Mesothelial cell of epicardium (in vitro differentiated cells): ENCODE measurements around the gene FBXO15. TPM values are rescaled to one million over a fixed set of nuclear protein-coding genes. Genes with fewer than 3 reads are reported as not detected.

Experiments used
- DNase-seq, 2 experiments: peaks; one replicate each; pipeline ENCODE4 v3.0.0; 2021; ENCODE audit warnings: low spot score in 2 of 2; ENCODE audit not compliant: unreplicated experiment in 2 of 2
- H3K27ac Mint-ChIP-seq: 2 replicates; pipeline ENCODE4 v1.8.0; 2021; ENCODE audit warnings: mixed read lengths
- H3K27me3 Mint-ChIP-seq: 2 replicates; pipeline ENCODE4 v1.8.0; 2021; ENCODE audit warnings: low read depth, mixed read lengths
- H3K36me3 Mint-ChIP-seq: 2 replicates; pipeline ENCODE4 v1.8.0; 2021; ENCODE audit warnings: mixed read lengths
- H3K4me1 Mint-ChIP-seq: 2 replicates; pipeline ENCODE4 v1.8.0; 2021; ENCODE audit warnings: mixed read lengths
- H3K4me3 Mint-ChIP-seq: 2 replicates; pipeline ENCODE4 v1.8.0; 2021; ENCODE audit warnings: mild to moderate bottlenecking, moderate library complexity, mixed read lengths
- H3K9me3 Mint-ChIP-seq: 2 replicates; pipeline ENCODE4 v1.8.0; 2021; ENCODE audit warnings: mixed read lengths
- CTCF ChIP-seq: fragments of 200-600 bp; sonication (generic); IDR thresholded peaks from one replicate; pipeline ENCODE4 v1.5.0; 2021; ENCODE audit warnings: antibody characterized with exemption; ENCODE audit not compliant: unreplicated experiment
- total RNA-seq: library from RNA; stranded (reverse); gene quantifications from 3 replicates; pipeline ENCODE4 v1.2.1, GENCODE V29; 2021

The FBXO15 gene
- total RNA-seq, 1 donor from 2014 or later = 2.3 TPM

GRCh38 chr18:74152857-74153256 is 5.2 kb upstream of the FBXO15 start:
- Mint-ChIP-seq H3K4me3 (no peak overlapping the region), H3K27me3 (no peaks in the 10 kb centered on the region), H3K4me1 (peaks cover 22% of the 10 kb centered on the region), H3K36me3 (peaks cover 3% of the 10 kb centered on the region), H3K27ac (no peak overlapping the region), H3K9me3 (no peaks in the 10 kb centered on the region)
- no peak for TF ChIP-seq CTCF
- DNase-seq = no peak

- Mint-ChIP-seq H3K4me1 (peaks cover 22% of the 10 kb centered on the region), H3K4me3 (no peak overlapping the region), H3K27ac (no peak overlapping the region), H3K9me3 (no peaks in the 10 kb centered on the region), H3K36me3 (peaks cover 2% of the 10 kb centered on the region), H3K27me3 (no peaks in the 10 kb centered on the region)
- no peak for TF ChIP-seq CTCF
- DNase-seq = no peak
Measured at GRCh38 chr18:74152270-74152669, 4.6 kb upstream of the FBXO15 start.

- Mint-ChIP-seq H3K36me3 (no peaks in the 10 kb centered on the region), H3K4me3 (peak overlapping the region; percentile 99), H3K27me3 (no peaks in the 10 kb centered on the region), H3K9me3 (no peaks in the 10 kb centered on the region), H3K27ac (no peak overlapping the region), H3K4me1 (peaks cover 34% of the 10 kb centered on the region)
- TF ChIP-seq CTCF = no peak
- DNase-seq = no peak
Measured at GRCh38 chr18:74149878-74150277, 2.2 kb upstream of the FBXO15 start.

GRCh38 chr18:74148543-74149070 is 973 bp upstream of the FBXO15 start:
- Mint-ChIP-seq H3K4me1 (peaks cover 34% of the 10 kb centered on the region), H3K27me3 (no peaks in the 10 kb centered on the region), H3K27ac (peak overlapping the region; percentile 97), H3K36me3 (no peaks in the 10 kb centered on the region), H3K9me3 (no peaks in the 10 kb centered on the region), H3K4me3 (peak overlapping the region; percentile 99)
- TF ChIP-seq CTCF = no peak
- DNase-seq = no peak

- no peak for TF ChIP-seq CTCF
- H3K4me1 Mint-ChIP-seq = peaks cover 35% of the 10 kb centered on the region
- no peaks in the 10 kb centered on the region for H3K9me3 Mint-ChIP-seq
- peak overlapping the region; percentile 97 for H3K27ac Mint-ChIP-seq
- H3K4me3 Mint-ChIP-seq = peak overlapping the region; percentile 99
- no peaks in the 10 kb centered on the region for H3K36me3 Mint-ChIP-seq
- DNase-seq = no peak
- no peaks in the 10 kb centered on the region for H3K27me3 Mint-ChIP-seq
Measured at GRCh38 chr18:74147491-74147778, 199 bp downstream of the FBXO15 start.

GRCh38 chr18:74146756-74147155 is 878 bp downstream of the FBXO15 start:
- Mint-ChIP-seq H3K9me3 (no peaks in the 10 kb centered on the region), H3K4me1 (peaks cover 38% of the 10 kb centered on the region), H3K27me3 (no peaks in the 10 kb centered on the region), H3K4me3 (peak overlapping the region; percentile 99), H3K27ac (peak overlapping the region; percentile 83), H3K36me3 (no peaks in the 10 kb centered on the region)
- no peak for TF ChIP-seq CTCF
- no peak for DNase-seq
